HUES6 (cell line): ENCODE measurements around the gene PSMG1.
"Not testable (repeated sequence)": the region's sequence is repeated elsewhere in the genome, so short reads cannot be mapped to it uniquely, and the experiment has no call there.

ENCODE experiments used
- H3K27ac ChIP-seq: 2 replicates; pipeline ENCODE4 v1.7.0; 2013; ENCODE audit warnings: low read depth, mild to moderate bottlenecking, low read length, inconsistent platforms
- H3K27me3 ChIP-seq: 2 replicates; pipeline ENCODE4 v1.6.1; 2013; ENCODE audit warnings: low read length; ENCODE audit not compliant: control insufficient read depth, insufficient read depth
- H3K36me3 ChIP-seq: 2 replicates; pipeline ENCODE4 v1.6.1; 2013; ENCODE audit warnings: low read length; ENCODE audit not compliant: control insufficient read depth, insufficient read depth
- H3K4me1 ChIP-seq: 2 replicates; pipeline ENCODE4 v1.6.1; 2013; ENCODE audit warnings: low read length; ENCODE audit not compliant: control insufficient read depth, insufficient read depth
- H3K4me3 ChIP-seq: 2 replicates; pipeline ENCODE4 v1.5.1; 2013; ENCODE audit warnings: low read depth, low read length
- H3K9ac ChIP-seq: one replicate; pipeline ENCODE4 v1.6.1; 2013; ENCODE audit warnings: mild to moderate bottlenecking, low read length
- H3K9me3 ChIP-seq: 2 replicates; pipeline ENCODE4 v1.6.1; 2013; ENCODE audit warnings: low read depth, low read length; ENCODE audit not compliant: control insufficient read depth, insufficient read depth

The PSMG1 gene

DNA sequence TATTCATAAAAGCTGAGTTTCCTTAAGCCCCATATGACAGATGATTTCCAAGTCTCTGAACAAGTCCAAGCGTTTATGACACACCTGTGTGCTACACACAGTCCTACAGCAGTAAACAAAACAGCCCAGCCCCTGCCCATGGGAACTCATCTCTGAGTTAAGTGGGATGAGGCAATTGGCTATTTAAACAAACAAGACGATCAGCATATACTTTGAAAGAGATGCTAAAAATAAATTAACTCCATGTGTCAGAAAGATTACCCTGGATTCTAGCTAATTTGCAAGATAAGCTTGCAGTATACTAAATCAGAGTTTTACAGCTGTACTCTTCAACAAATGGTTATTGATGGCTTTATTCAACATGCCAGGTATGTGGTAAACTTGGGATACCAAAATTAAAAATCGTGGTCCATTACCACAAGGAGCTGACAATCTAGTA, 7.0 kb downstream of the PSMG1 start:
- peaks cover 74% of the 10 kb centered on the region for H3K36me3 ChIP-seq
- no peak overlapping the region for H3K4me3 ChIP-seq
- no peaks in the 10 kb centered on the region for H3K27me3 ChIP-seq
- H3K4me1 ChIP-seq = no peaks in the 10 kb centered on the region
- H3K9ac ChIP-seq = no peak overlapping the region
- no peak overlapping the region for H3K27ac ChIP-seq
- H3K9me3 ChIP-seq = no peaks in the 10 kb centered on the region

GRCh38 chr21:39175665-39176064, 7.6 kb downstream of the PSMG1 start:
- H3K36me3 ChIP-seq = peaks cover 78% of the 10 kb centered on the region

DNA sequence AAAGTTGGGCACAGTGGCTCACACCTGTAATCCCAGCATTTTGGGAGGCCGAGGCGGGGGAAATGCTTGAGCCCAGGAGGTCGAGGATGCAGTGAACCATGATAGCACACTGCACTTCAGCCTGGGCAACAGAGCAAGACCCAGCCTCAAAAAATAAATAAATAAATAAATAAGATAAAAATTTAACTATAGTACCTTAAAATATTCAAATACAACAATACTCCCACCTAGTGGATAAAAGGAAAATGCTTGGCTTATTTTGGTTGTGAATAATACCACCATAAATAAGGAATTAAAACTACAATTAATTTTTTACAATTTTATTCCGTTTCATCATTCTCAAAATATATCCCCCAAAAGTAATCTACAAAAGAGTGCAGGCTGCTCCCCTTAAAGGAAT, 8.1 kb downstream of the PSMG1 start:
- peaks cover 77% of the 10 kb centered on the region for H3K36me3 ChIP-seq

More at GRCh38 chr21:39175665-39176064, 7.6 kb downstream of the PSMG1 start:
- no peak overlapping the region for H3K4me3 ChIP-seq
- H3K27me3 ChIP-seq = no peaks in the 10 kb centered on the region
- no peaks in the 10 kb centered on the region for H3K9me3 ChIP-seq
- H3K27ac ChIP-seq = no peak overlapping the region
- no peak overlapping the region for H3K9ac ChIP-seq
- H3K4me1 ChIP-seq = no peaks in the 10 kb centered on the region

GRCh38 chr21:39173716-39174680, 9.3 kb downstream of the PSMG1 start:
- Histone ChIP-seq H3K4me1 (no peaks in the 10 kb centered on the region), H3K36me3 (peaks cover 78% of the 10 kb centered on the region)

More for the DNA sequence above, 8.1 kb downstream of the PSMG1 start:
- Histone ChIP-seq H3K27me3 (no peaks in the 10 kb centered on the region), H3K27ac (no peak overlapping the region), H3K4me1 (no peaks in the 10 kb centered on the region), H3K9me3 (no peaks in the 10 kb centered on the region), H3K9ac (no peak overlapping the region), H3K4me3 (no peak overlapping the region)

DNA sequence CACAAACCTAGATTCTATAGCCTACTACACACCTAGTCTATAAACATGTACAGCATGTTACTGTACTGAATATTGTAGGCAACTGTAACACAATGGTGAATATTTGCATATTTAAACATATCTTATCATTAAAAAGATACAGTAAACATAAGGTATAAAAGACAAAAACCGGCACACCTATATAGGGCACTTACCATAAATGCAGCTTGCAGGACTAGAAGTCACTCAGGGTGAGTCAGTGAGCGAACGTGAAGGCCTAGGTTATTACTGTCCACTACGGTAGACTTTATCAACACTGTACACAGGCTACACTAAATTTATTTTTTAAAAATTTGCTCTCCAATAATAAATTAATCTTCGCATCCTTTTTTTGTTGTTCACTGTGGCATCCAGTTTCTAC, 13.3 kb downstream of the PSMG1 start:
- no peak overlapping the region for H3K27ac ChIP-seq
- no peak overlapping the region for H3K9ac ChIP-seq
- H3K36me3 ChIP-seq = peaks cover 52% of the 10 kb centered on the region
- H3K27me3 ChIP-seq = no peaks in the 10 kb centered on the region
- H3K4me3 ChIP-seq = no peak overlapping the region
- peaks cover 14% of the 10 kb centered on the region for H3K9me3 ChIP-seq
- no peaks in the 10 kb centered on the region for H3K4me1 ChIP-seq

More at GRCh38 chr21:39173716-39174680, 9.3 kb downstream of the PSMG1 start:
- Histone ChIP-seq H3K27me3 (no peaks in the 10 kb centered on the region), H3K27ac (no peak overlapping the region), H3K9ac (no peak overlapping the region), H3K9me3 (no peaks in the 10 kb centered on the region), H3K4me3 (no peak overlapping the region)

GRCh38 chr21:39168800-39169199, 14.5 kb downstream of the PSMG1 start:
- Histone ChIP-seq H3K9ac (no peak overlapping the region), H3K4me1 (no peaks in the 10 kb centered on the region), H3K27me3 (no peaks in the 10 kb centered on the region), H3K36me3 (peaks cover 44% of the 10 kb centered on the region), H3K4me3 (no peak overlapping the region), H3K27ac (no peak overlapping the region), H3K9me3 (peaks cover 25% of the 10 kb centered on the region)

DNA sequence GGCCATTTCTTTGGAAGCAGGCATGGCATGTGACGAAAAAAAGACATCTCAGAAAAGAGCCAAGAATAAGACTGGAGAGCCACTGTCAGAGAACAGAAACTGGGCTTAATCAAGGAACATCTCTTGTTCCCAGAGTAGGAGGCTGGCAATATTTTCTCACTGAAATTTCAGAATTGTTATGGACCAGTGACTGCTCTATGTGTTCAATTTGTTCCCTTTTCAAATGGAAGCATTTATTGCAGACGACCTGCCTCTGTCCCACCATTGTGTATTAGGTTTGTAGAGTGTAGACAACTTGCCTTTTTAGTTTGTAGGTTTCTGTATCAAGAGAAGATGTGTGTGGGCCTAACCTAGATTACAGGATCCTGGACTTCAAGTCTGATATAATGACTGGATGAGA, 18.7 kb downstream of the PSMG1 start:
- Histone ChIP-seq H3K27me3 (no peaks in the 10 kb centered on the region), H3K36me3 (peaks cover 5% of the 10 kb centered on the region; the same call in 1 of the 2 replicates), H3K4me3 (no peak overlapping the region), H3K9me3 (peaks cover 39% of the 10 kb centered on the region), H3K4me1 (no peaks in the 10 kb centered on the region), H3K27ac (no peak overlapping the region), H3K9ac (no peak overlapping the region)

GRCh38 chr21:39161064-39161463, 22.2 kb downstream of the PSMG1 start:
- H3K27me3 ChIP-seq = no peaks in the 10 kb centered on the region
- H3K4me1 ChIP-seq = no peaks in the 10 kb centered on the region
- H3K9ac ChIP-seq = no peak overlapping the region
- H3K36me3 ChIP-seq = no peaks in the 10 kb centered on the region
- no peak overlapping the region for H3K27ac ChIP-seq
- peaks cover 34% of the 10 kb centered on the region for H3K9me3 ChIP-seq
- no peak overlapping the region for H3K4me3 ChIP-seq

- Histone ChIP-seq H3K4me3 (no peak overlapping the region), H3K9ac (no peak overlapping the region), H3K9me3 (peaks cover 33% of the 10 kb centered on the region), H3K36me3 (no peaks in the 10 kb centered on the region), H3K27ac (no peak overlapping the region), H3K4me1 (no peaks in the 10 kb centered on the region), H3K27me3 (no peaks in the 10 kb centered on the region)
Observed at GRCh38 chr21:39159342-39160063, 23.7 kb downstream of the PSMG1 start.

DNA sequence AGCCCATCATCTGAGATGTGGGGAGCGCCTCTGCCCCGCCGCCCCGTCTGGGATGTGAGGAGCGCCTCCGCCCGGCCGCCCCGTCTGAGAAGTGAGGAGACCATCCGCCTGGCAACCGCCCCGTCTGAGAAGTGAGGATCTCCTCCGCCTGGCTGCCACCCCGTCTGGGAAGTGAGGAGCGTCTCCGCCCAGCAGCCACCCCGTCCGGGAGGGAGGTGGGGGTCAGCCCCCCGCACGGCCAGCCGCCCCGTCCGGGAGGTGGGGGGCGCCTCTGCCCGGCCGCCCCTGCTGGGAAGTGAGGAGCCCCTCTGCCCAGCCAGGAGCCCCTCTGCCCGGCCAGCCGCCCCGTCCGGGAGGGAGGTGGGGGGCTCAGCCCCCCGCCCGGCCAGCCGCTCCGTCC, 26.0 kb downstream of the PSMG1 start:
- peaks cover 13% of the 10 kb centered on the region for H3K9me3 ChIP-seq
- not testable (repeated sequence) for H3K36me3 ChIP-seq, H3K27me3 ChIP-seq, H3K4me1 ChIP-seq, H3K27ac ChIP-seq, H3K9ac ChIP-seq, H3K4me3 ChIP-seq

DNA sequence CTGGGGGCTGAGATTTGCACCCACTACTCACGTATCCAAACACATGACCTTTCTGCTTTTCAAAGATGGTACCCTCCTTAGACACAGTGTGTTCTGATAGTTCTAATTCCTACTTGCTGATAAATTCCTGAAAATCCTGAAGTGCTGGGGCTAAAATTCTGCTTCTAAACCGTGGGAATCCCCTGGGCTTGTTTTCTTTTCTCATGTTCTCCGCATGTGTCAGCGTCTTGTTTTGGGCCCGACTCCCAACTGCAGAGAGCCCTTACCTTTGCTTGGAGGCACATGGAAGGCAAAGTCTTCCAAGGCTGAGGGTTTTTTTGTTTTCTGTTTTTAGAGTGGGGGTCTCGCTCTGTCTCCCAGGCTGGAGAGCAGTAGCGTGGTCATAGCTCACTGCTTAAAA, 27.2 kb downstream of the PSMG1 start:
- Histone ChIP-seq H3K9ac (no peak overlapping the region), H3K36me3 (no peaks in the 10 kb centered on the region), H3K4me1 (no peaks in the 10 kb centered on the region), H3K4me3 (no peak overlapping the region), H3K27ac (no peak overlapping the region), H3K27me3 (no peaks in the 10 kb centered on the region), H3K9me3 (peaks cover 13% of the 10 kb centered on the region)
